Ovary (tissue), 3 donors: Measurements from ENCODE around the gene GRID1.

Experiments
- EP300 ChIP-seq: sonication (generic); formaldehyde crosslinking; IDR thresholded peaks from one replicate; pipeline ENCODE4 v1.6.1; 2017; ENCODE audit warnings: antibody characterized with exemption
- POLR2A ChIP-seq: fragments of 450-650 bp; IDR thresholded peaks from one replicate; pipeline ENCODE4 v1.6.1; 2017; ENCODE audit warnings: antibody characterized with exemption, mild to moderate bottlenecking, moderate library complexity
- TF ChIP-seq, protein P1 (sequence below), 3 donors: fragments of 450-650 bp in 2 of 3; fragments of 200-600 bp in 1 of 3; IDR thresholded peaks; one replicate each; pipeline versions ENCODE4 v1.5.1 to v1.8.0; 2016 to 2022; ENCODE audit warnings: antibody characterized with exemption in 3 of 3, mild to moderate bottlenecking in 1 of 3
- donor health status: DM: no; HTN: no; CAD: no.

DNA sequence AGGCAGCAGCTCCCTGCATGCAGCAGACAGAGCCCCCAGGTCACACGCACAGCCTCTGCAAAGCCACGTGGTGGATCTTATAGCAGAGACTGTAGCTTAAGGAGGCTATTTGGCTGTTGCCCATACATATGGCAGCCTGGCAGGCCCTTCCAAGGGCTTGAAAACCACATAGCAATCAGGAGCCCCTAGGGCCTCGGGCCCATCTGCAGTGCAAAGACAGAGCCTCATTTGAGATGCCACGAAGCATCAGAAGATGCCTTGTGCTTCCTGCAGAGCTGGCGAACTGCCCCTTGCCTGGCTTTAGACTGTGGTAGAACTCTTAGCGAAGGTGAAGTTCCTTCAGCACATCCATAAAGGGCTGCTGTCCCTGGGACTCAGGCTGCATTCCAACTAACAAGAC lies 309.9 kb downstream of the GRID1 start:
- TF ChIP-seq, protein P1, sequence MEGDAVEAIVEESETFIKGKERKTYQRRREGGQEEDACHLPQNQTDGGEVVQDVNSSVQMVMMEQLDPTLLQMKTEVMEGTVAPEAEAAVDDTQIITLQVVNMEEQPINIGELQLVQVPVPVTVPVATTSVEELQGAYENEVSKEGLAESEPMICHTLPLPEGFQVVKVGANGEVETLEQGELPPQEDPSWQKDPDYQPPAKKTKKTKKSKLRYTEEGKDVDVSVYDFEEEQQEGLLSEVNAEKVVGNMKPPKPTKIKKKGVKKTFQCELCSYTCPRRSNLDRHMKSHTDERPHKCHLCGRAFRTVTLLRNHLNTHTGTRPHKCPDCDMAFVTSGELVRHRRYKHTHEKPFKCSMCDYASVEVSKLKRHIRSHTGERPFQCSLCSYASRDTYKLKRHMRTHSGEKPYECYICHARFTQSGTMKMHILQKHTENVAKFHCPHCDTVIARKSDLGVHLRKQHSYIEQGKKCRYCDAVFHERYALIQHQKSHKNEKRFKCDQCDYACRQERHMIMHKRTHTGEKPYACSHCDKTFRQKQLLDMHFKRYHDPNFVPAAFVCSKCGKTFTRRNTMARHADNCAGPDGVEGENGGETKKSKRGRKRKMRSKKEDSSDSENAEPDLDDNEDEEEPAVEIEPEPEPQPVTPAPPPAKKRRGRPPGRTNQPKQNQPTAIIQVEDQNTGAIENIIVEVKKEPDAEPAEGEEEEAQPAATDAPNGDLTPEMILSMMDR (IDR thresholded peaks at IDR 0.05), result no peak
- no peak for TF ChIP-seq EP300
- TF ChIP-seq POLR2A, result no peak
